HG02610 (cell line): ENCODE measurements around the gene PHC2.

ENCODE experiments used
- ATAC-seq: cut with Tn5 transposase; IDR thresholded peaks from one replicate; pipeline ENCODE4 v1.9.1; 2021; ENCODE audit warnings: mild to moderate bottlenecking, moderate library complexity; ENCODE audit not compliant: unreplicated experiment

The PHC2 gene

DNA sequence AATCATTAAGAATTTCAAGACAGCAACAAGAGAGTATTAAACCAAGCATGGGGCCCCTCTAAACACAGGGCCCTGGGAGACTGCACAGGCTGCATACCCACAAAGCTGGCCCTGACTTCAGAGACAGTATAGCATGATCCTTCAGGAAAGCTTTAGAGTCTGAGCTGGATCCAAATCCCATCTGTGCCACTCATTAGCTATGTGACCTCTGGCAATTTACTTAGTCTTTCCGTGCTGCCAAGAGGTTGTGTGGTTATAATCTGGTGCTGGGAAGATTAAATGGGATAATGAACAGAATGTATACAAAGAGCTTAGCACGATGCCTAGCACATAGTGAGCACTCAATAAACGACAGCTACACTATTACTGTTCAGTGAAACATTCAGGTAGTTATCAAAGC is 4.0 kb downstream of the PHC2 start:
- ATAC-seq = no peak

GRCh38 chr1:33425900-33426299 is 5.0 kb downstream of the PHC2 start:
- no peak for ATAC-seq

- ATAC-seq = no peak
These were observed 6.3 kb downstream of the PHC2 start for GRCh38 chr1:33424610-33425009.

DNA sequence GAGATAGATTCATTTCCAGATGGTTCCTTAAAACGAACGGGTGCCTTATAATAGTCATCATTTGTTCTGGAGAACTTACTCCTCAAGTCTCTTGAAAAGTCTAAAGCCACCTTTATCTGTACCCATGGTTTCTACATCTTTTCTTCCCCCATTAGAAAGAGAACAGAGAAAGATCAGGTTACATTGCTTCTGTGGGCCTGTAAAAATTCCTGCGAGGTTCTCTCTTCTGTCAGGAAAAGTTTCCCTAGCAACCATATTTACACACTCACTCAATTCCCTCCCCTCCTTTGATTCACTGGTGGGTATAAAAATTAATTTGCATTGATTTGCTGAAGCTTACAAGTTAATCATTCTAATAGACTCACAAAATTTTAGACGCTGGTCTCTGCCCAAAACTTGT is 6.7 kb downstream of the PHC2 start:
- no peak for ATAC-seq

DNA sequence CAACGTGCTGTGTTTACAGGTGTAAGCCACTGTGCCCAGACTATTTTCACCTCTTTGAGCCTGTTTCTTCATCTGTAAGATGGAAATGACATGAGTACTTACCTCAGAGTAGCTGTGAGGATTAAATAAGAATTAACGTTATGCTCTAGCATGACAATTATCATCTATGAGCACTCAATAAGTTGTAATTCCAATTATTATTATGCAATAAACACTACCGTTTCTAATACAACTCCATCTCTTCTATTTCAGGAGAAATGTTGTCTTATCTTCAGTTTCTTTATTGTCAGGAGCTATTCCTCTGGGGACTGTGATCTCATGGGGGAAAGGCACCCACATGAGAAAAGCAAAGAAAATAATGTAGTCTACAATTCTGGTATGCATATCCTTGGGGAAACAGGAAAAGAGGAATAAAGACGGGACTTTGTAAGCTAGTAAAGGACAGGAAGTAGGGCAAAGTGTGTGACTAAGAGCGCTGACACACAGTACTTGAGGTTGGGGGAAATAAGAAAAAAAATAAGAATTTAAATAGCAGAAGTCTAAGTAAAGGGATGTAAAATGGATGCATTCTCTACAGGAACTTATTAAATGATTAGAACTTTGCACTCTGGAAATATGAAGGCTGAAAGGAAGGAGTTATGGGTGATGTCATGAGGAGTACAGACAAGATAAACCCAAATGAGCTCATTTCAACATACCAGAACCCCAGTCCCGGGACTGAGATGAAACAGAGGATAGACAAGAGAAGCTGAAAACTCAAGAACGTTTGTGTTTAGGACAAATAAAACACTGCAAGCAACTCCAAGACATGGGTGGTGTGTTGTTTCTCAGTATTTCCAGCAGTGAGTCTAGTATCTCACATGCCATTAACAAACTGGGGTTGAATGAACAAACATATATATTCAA is 9.8 kb downstream of the PHC2 start:
- ATAC-seq = no peak

- ATAC-seq = no peak
These were observed 12.1 kb downstream of the PHC2 start for GRCh38 chr1:33418811-33419210.

DNA sequence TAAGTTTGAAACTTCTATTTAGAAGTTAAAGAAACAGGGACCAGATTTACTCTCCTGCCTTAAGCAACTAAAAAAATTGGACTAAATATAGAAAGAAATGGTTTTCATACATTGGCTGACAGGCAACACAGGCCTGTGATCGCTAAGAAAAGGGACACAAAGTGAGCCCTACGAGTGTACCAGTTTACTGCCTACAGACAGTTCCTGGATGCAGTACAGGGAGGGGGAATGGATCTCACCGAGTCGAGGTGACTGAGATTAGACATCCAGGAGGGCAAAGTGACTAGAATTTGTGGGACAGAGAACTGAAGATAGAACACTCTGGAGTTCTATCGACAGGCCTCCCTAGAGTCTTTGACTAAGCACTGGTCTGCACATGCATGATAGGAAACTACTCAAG is 16.0 kb downstream of the PHC2 start:
- no peak for ATAC-seq

GRCh38 chr1:33410091-33410701 is 20.7 kb downstream of the PHC2 start:
- ATAC-seq = no peak

DNA sequence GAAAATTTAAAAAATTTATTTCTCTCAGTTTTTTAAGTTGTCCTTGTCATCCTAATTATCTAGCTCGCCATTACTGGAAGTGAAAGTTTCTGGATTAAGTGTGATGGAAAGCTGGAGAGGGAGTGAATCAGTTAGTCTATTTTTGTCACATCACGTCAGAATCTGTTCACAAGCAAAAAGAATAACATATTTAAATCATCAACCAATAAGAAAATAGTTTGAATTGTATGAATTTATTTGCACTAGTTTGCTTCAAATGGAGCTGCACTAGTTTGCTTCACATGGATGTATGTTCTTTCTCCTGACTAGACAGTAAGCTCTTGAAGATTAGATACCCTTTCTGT is 22.8 kb downstream of the PHC2 start:
- no peak for ATAC-seq

DNA sequence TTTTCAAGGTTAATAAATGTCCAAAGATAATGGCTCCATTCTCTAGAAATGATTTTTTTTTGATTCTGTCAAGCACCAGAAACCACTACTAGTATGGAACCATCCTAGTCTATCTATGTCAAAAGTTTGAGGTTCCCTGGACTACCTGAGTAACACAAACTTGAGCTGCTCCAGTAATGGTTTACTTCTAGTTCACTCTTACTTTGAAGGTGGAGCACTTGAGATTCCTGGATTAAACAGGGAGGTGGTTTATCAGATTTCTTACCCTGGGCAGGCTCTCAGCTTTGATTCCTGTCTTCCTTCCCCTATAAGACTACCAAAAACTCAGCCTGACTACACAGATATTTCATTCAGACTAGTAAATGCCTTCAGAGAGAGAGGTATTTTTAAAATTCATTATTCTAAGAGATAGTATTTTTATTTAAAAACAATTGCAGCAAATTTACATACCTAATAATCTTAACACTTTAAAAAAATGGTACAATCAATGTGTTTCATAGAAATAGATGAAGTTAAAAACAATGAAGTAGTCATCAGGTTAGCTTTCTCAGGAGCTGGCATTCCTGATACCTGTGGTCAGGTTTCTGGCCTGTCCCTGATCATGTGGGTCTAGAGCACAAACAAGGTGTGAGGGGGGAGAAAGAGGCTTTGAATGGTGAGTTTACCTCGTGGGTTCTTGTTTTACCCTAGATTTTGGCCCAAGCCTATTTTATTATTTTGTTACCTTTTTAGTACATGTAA is 23.4 kb downstream of the PHC2 start:
- ATAC-seq = no peak

GRCh38 chr1:33402206-33402605 is 28.7 kb downstream of the PHC2 start:
- ATAC-seq = no peak

DNA sequence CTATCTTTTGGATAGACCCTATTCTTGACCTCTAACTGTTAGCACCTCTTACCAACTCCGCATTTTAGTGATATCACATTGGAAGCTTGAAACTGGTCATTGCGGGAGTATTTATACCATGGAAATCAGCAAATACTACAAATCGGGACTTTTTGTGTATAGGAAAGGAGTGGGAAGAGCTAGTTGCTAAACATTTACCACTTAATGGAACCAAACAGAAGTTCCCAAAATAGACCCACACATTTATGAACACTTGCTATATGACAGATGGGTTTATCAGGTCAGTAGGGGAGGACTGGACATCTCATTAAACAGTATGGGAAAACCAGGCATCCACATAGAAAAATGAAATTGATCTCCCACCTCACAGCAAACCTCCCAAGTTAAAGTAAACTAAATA is 29.4 kb downstream of the PHC2 start:
- no peak for ATAC-seq

DNA sequence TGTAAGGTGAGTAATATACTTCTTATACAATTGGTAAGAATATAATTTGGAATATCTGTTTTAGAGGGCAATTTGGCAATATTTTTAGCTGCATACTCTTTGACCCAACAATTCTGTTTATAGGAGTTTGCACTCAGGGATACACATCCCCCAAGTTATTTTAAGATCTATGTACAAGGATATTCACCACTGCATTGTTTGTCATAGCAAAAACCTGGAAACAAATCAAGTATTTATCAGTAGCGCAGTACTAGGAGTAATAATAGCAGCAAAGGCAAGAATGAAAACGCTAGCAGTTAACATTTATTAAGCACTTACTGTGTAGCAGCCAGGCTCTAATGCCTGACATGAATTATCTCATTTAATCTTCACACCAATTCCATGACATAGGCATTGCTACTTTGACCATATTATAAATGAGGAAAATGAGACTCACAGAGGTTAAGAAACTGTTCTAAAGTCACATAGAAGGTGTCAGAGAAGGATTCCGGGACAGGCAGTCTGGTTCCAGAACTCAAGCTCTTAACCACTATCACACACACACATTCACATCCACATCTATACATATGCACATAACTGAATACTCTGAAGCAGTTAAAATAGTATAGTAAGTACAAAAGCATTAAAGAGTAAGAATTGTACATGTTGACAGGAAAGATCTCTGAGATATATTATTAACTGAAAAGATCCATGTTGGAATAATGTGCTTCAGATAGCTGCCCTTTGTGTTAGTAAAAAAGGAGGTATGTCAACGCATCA is 30.6 kb downstream of the PHC2 start:
- no peak for ATAC-seq

DNA sequence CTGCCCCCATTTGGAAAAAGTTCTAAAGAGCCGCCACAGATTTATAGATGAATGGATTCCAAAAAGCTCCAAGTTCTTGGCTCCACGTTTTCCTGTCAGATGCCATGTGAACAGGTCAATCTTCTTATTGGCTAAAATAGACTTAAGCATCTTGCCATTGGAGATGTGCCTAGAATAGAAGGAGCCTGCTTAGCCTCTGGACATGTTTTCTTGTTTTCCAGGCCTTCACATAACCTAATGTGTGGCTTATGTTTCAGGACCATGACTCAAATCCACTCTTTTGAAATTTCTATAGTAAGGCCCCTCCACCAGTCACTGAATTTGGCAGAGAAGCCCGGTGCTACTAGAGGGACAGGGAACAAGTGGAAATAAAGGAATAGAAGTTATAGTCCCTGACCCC is 31.5 kb downstream of the PHC2 start:
- ATAC-seq = no peak

GRCh38 chr1:33397994-33398393 is 32.9 kb downstream of the PHC2 start:
- no peak for ATAC-seq

DNA sequence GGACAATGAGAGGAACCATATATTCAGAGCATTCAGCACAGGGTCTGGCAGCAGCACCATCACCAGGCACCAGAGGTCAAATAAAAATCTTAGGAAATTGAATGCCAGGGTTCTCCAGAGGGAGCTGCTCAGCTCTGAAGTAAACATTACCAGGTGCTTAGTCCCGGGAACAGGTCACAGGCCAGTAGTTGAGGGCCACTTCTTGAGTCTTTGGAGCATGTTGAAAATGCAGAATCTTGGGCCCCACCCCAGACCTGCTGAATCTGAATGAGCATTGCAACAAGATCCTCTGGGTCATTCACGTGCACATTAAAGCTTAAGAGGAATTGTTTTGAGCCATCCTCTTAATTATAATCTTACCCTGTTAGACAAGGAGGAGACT is 33.8 kb downstream of the PHC2 start:
- ATAC-seq = no peak

DNA sequence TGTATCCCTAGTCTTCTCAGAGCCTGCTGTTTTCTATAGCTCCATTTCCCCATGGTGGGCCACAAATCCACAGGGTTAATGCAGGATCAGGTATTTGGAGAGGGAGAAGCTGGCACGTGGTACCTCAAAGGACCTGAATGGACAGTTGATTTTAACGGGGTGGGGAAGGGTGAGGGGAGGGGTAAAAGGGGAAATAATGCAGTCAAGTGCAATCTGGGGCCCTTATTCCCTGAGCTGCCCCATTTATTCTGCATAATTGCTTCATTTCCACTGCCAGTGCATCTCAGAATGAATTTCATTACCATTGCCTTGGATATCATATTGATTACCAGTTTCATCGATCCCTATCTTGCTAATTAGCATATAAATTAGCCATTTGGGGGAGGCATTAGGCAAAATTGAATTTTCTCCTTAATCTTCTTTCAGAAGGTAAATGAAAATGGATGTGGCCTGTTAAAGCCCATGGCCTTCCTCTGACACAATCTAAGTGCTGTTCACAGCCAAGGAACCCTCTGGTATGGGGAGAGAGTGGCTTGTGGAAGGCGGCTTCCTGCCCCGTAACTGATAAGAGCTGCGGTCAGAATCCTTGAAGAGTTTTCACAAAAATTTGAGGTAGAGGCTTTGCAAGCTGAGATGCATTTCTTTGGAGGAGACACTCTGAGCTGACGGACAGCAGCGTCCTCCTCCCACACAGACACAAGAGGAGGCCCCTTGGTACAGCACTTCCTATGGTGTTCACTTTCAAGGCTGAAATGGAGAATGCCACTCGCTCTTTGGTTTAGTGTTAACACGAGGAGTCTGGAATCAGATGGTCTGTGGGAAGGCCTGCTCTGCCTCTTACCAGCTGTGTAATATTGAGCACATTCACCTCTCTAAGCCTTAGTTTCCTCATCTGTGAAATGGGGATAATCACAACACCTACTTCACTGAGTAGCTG is 34.4 kb downstream of the PHC2 start:
- no peak for ATAC-seq

DNA sequence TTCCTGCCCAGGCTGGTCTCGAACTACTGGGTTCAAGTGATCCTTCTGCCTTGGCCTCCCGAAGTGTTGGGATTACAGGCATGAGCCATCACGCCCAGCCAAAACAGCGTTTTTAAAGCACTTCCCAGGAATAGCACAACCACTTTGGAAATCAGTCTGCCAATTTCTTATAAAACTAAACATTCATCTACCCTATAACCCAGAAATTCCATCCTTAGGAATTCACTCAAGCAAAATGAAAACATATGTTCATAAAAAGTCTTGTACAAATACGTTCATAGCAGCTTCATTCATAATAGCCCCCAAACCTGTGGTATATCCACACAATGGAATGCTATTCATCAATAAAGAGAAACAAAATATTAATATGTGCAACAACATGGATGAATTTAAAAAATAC is 36.1 kb downstream of the PHC2 start:
- ATAC-seq = no peak

- ATAC-seq = no peak
These were observed 36.9 kb downstream of the PHC2 start for GRCh38 chr1:33393991-33394390.

DNA sequence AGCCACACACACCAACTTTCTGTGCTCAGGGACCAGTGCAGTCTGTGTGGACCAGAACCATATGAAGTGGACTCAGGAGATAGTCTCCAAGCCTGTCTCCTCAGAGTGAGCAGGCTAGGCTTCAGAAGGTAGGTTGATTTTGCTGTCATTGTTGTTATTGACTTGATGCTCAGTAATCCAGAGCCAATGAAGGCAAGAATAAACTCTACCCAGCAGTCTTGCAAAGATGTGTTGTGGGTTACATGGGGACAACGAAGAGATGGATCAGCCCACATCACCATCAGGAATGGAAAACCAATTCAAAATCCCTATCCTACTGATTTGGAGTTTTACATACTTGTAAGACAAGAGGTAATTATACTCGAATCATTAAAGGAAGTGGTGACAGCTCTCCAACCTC is 37.4 kb downstream of the PHC2 start:
- ATAC-seq = no peak
